Mesodermal cell (in vitro differentiated cells): ENCODE results near the gene CCNQ.

Experiments
- H3K27ac ChIP-seq: 2 replicates; pipeline ENCODE4 v1.7.0; 2013; ENCODE audit warnings: mild to moderate bottlenecking, low read depth, low read length, moderate library complexity; ENCODE audit not compliant: severe bottlenecking
- H3K36me3 ChIP-seq: 2 replicates; pipeline ENCODE4 v1.7.1; 2013; ENCODE audit warnings: mild to moderate bottlenecking, low read length, moderate library complexity; ENCODE audit not compliant: control insufficient read depth, insufficient read depth
- H3K4me1 ChIP-seq: one replicate; pipeline ENCODE4 v1.7.1; 2013; ENCODE audit warnings: mild to moderate bottlenecking, low read length; ENCODE audit not compliant: insufficient read depth, control insufficient read depth, poor library complexity, severe bottlenecking
- H3K4me3 ChIP-seq: 2 replicates; pipeline ENCODE4 v1.7.0; 2013; ENCODE audit warnings: low read length, control low read depth, mild to moderate bottlenecking; ENCODE audit not compliant: insufficient read depth, poor library complexity, severe bottlenecking; ENCODE audit errors: extremely low read depth
- H3K9me3 ChIP-seq: 2 replicates; pipeline ENCODE4 v1.7.1; 2013; ENCODE audit warnings: mild to moderate bottlenecking, low read length, moderate library complexity; ENCODE audit not compliant: control insufficient read depth
- WGBS, 2 experiments: methylation state at CpG; one replicate each; pipeline ENCODE4 v1.1.5; 2013; ENCODE audit warnings: missing lambda C conversion rate in 2 of 2; ENCODE audit not compliant: insufficient coverage in 2 of 2; 5-methylcytosine and 5-hydroxymethylcytosine counted together

The CCNQ gene

DNA sequence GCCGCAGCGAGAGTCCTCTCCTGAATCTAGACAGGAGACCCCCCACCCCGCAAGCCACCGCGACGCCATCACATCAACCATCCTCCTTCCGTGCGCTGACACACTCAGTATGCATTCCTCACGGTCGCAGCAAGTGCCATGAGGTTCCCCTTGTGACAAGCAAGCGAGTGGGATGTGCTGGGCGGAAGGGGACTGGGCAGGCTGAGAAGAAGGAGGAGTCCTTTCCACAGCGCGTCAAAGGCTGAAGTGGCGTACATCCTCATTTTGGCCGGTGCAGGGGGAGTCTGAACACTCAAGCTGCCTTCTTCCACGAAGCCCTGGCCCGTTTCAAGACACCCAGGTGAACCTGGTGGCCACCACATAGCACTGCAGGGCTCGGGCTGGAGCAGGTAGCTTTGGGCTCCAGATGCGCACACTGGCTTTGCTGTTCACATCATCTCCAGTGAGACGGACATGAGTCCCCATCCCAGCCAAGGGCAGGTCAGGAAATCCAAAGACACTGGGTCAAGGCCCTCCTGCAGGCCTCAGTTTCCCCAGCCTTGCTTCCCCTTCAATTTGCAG lies 30.4 kb downstream of the CCNQ start:
- WGBS, 2 experiments: 85 to 91% methylated on average over 6 to 11 of the region's 21 CpGs
- Histone ChIP-seq H3K4me1 (no peaks in the 10 kb centered on the region), H3K9me3 (no peaks in the 10 kb centered on the region)

GRCh38 chrX:153565996-153566580 lies 32.9 kb downstream of the CCNQ start:
- Histone ChIP-seq H3K9me3 (no peaks in the 10 kb centered on the region), H3K27ac (no peak overlapping the region), H3K4me1 (no peaks in the 10 kb centered on the region), H3K4me3 (no peak overlapping the region), H3K36me3 (no peaks in the 10 kb centered on the region)
- 62 to 92% methylated on average over 5 of the region's 9 CpGs for WGBS, 2 experiments

More for the DNA sequence above, 30.4 kb downstream of the CCNQ start:
- Histone ChIP-seq H3K27ac (no peak overlapping the region), H3K4me3 (no peak overlapping the region), H3K36me3 (no peaks in the 10 kb centered on the region)

DNA sequence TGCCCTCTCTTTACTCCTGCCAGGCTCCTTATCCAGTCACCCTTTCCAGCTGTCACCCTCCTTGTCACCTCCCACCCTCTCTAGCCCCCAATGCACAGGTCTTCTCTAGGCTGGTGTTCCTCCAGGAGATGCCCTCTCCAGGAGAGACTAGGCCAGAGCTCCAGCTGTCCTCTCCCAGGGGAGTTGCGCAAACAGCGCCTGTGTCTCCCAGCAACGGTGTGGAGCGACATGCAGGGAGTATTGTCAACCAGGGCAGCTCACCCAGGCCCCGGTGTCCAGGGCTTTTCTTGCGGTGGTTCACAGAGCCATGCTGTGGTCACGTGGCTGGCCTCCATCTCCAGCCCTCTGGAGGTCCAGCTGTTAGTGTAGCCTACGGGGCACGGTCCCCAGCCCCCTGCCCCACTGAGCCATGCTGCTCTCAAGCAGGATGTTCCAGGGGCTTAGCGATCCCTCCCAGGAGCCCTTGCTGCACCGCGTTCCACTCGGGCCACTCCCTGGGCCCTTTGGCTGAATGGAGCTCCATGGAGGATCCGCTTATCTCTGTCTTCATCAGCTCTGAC lies 34.8 kb downstream of the CCNQ start:
- no peak overlapping the region for H3K4me3 ChIP-seq
- peaks cover 4% of the 10 kb centered on the region for H3K4me1 ChIP-seq
- 70 to 88% methylated on average over 4 to 14 of the region's 14 CpGs for WGBS, 2 experiments
- H3K27ac ChIP-seq: no peak overlapping the region
- H3K36me3 ChIP-seq: no peaks in the 10 kb centered on the region
- H3K9me3 ChIP-seq: no peaks in the 10 kb centered on the region

DNA sequence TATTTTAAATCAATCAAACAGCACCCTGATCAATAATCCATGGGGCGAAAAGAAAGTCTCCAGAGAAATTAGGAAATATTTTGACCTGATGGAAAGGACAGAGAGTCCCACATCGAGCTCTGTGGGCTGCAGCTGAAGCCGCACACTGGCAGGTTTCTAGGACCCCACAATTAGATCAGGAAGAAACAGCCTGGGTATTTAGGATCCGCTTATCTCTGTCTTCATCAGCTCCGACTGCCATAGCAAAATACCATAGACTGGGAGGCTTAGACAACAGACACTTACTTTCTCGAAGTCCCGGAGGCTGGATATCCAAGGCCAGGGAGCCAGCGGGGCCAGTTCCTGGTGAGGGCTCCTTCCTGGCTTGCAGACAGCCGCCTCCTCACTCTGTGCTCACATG lies 36.4 kb downstream of the CCNQ start:
- 91 to 100% methylated on average over 1 to 6 of the region's 9 CpGs for WGBS, 2 experiments
- Histone ChIP-seq H3K27ac (no peak overlapping the region), H3K9me3 (no peaks in the 10 kb centered on the region), H3K4me3 (no peak overlapping the region), H3K36me3 (no peaks in the 10 kb centered on the region), H3K4me1 (peaks cover 4% of the 10 kb centered on the region)

DNA sequence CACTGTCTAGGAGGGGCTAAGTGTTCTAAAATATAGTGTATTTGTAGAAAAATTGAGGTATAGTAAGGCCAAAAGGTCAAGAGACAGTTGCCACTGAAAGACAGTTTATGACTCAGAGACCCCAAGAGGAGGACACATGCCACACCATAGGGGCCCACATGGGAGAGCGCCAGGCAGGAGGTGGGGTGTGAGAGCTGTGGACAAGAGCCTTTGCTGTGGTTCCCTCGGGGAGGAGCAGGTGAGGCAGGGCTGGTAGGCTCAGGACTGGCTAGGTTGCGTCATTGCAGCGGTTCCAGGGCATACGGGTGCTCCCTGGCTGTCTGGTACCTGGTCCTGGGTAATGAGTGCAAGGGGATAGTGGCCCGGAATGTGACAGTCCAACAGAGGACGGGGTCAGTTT lies 37.6 kb downstream of the CCNQ start:
- H3K9me3 ChIP-seq: no peaks in the 10 kb centered on the region
- 93 to 100% methylated on average over 1 to 5 of the region's 7 CpGs for WGBS, 2 experiments
- H3K4me1 ChIP-seq: peaks cover 4% of the 10 kb centered on the region
- no peaks in the 10 kb centered on the region for H3K36me3 ChIP-seq
- no peak overlapping the region for H3K27ac ChIP-seq
- no peak overlapping the region for H3K4me3 ChIP-seq

DNA sequence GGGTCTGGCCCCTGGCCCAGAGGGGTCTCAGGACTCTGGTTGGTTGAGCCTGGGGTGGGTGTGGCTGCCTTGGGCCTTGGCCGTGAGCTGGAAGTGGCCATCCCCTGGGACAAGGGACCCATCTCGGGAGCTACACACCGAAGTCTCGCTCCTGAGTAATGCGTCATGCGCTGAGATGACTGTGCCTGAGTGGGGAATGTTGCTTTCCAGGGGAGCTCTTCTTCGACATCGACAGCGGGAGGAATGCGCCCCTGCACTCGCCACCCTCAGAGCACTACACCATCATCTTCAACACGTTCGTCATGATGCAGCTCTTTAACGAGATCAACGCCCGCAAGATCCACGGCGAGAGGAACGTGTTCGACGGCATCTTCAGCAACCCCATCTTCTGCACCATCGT lies 38.5 kb downstream of the CCNQ start:
- H3K4me1 ChIP-seq: peaks cover 4% of the 10 kb centered on the region
- no peak overlapping the region for H3K4me3 ChIP-seq
- H3K27ac ChIP-seq: no peak overlapping the region
- no peaks in the 10 kb centered on the region for H3K36me3 ChIP-seq
- H3K9me3 ChIP-seq: no peaks in the 10 kb centered on the region
- WGBS, 2 experiments: 88 to 96% methylated on average over 3 to 17 of the region's 22 CpGs

DNA sequence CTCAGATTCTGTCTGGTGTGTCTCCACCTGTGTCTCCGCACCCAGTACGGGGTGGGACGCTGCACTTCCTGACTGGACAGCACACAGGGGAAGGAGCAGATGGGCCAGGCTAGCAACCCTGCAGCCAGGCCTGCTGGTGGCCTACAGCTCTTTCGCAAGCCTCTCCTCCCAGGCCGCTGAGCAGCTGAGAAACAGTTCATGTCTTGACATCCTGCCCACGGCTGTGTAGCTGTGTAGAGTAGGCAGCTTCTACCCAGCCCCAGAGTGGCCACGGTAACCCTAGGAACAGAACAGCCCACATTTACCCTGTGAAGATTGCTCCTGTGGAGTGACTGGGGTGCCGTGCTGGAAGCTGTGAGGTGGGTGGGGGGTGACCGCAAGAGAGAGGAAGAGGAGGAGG lies 38.9 kb downstream of the CCNQ start:
- 94% methylated on average over 4 of the region's 9 CpGs; no CpG with 5 or more reads in 1 of the 2 experiments for WGBS, 2 experiments
- H3K9me3 ChIP-seq: no peaks in the 10 kb centered on the region
- H3K4me1 ChIP-seq: peaks cover 4% of the 10 kb centered on the region
- no peaks in the 10 kb centered on the region for H3K36me3 ChIP-seq
- H3K4me3 ChIP-seq: no peak overlapping the region
- no peak overlapping the region for H3K27ac ChIP-seq

- Histone ChIP-seq H3K4me3 (no peak overlapping the region), H3K36me3 (no peaks in the 10 kb centered on the region), H3K27ac (no peak overlapping the region), H3K4me1 (peaks cover 4% of the 10 kb centered on the region), H3K9me3 (no peaks in the 10 kb centered on the region)
- WGBS, 2 experiments: 94 to 100% methylated on average over 1 to 12 of the region's 19 CpGs
Observed at GRCh38 chrX:153557618-153558355, 41.2 kb downstream of the CCNQ start.

- peaks cover 4% of the 10 kb centered on the region for H3K4me1 ChIP-seq
- no peaks in the 10 kb centered on the region for H3K9me3 ChIP-seq
- 94 to 96% methylated on average over 8 to 10 of the region's 12 CpGs for WGBS, 2 experiments
Observed at GRCh38 chrX:153556767-153557166, 42.2 kb downstream of the CCNQ start.

DNA sequence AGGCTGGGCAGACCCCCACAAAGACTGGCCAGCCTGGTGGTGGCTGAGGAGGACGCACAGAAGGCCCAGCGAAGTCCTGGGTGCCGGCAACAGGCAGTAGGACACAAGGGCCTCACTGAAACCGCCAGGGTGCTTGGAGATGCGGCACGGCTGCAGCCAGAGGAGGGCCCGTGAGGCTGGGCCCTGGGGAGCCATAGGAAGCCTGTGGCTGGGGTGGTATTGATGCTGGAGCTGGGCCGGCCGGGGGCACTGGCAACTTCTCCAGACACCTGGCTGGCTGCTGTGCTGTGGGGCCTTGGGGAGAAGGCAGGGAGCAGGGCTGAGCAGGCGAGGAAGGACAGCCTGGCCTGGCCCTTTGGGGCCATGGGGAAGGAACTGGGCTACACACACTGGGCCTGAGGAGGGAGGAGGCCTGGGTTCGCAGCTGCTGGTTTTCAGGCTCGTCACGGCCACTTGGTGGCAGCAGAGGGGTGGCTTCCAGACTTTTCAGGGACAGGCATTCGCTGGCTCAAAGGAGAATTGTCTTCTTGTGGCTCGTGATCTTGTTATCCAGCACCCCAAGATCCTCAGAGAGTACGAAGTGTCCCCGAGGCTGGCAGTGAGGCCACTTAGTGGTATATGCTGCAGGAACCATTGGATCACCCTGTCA lies 44.3 kb downstream of the CCNQ start:
- Histone ChIP-seq H3K27ac (no peak overlapping the region), H3K4me1 (no peaks in the 10 kb centered on the region), H3K4me3 (no peak overlapping the region), H3K9me3 (no peaks in the 10 kb centered on the region), H3K36me3 (no peaks in the 10 kb centered on the region)
- WGBS, 2 experiments: 15 to 48% methylated on average over 4 to 7 of the region's 17 CpGs

More at GRCh38 chrX:153556767-153557166, 42.2 kb downstream of the CCNQ start:
- H3K4me3 ChIP-seq: no peak overlapping the region
- no peak overlapping the region for H3K27ac ChIP-seq
- no peaks in the 10 kb centered on the region for H3K36me3 ChIP-seq
